Neural progenitor cell (in vitro differentiated cells): ENCODE results near the gene FHL2. TPM values are rescaled to one million over a fixed set of nuclear protein-coding genes. Genes with fewer than 3 reads are reported as not detected.

Experiments used
- DNase-seq: peaks from one replicate; pipeline ENCODE4 v3.0.0-alpha.2; 2016; ENCODE audit warnings: low spot score
- H2AFZ ChIP-seq: fragments of 200-600 bp; sonication (generic); replicated peaks from 2 replicates; pipeline ENCODE4 v1.6.1; 2016; ENCODE audit warnings: antibody characterized with exemption
- H3F3A ChIP-seq: fragments of 200-600 bp; sonication (generic); 2 replicates; pipeline ENCODE4 v1.6.1; 2016; ENCODE audit warnings: antibody characterized with exemption, low read depth
- H3K27ac ChIP-seq: fragments of 200-600 bp; sonication (generic); 2 replicates; pipeline ENCODE4 v1.5.1; 2016; ENCODE audit warnings: mild to moderate bottlenecking
- H3K27me3 ChIP-seq: fragments of 200-600 bp; sonication (generic); 2 replicates; pipeline ENCODE4 v1.6.1; 2016; ENCODE audit warnings: mild to moderate bottlenecking, moderate library complexity
- H3K36me3 ChIP-seq: fragments of 200-600 bp; sonication (generic); 2 replicates; pipeline ENCODE4 v1.5.1; 2016
- H3K4me1 ChIP-seq: fragments of 200-600 bp; sonication (generic); 2 replicates; pipeline ENCODE4 v1.6.1; 2016; ENCODE audit warnings: mixed run types
- H3K4me2 ChIP-seq: fragments of 200-600 bp; sonication (generic); 2 replicates; pipeline ENCODE4 v1.6.1; 2016
- H3K4me3 ChIP-seq: fragments of 200-600 bp; sonication (generic); 2 replicates; pipeline ENCODE4 v1.5.1; 2016
- H3K79me2 ChIP-seq: fragments of 200-600 bp; sonication (generic); 2 replicates; pipeline ENCODE4 v1.6.1; 2016; ENCODE audit warnings: low read depth
- H3K9ac ChIP-seq: fragments of 200-600 bp; sonication (generic); 2 replicates; pipeline ENCODE4 v1.6.1; 2016
- H3K9me3 ChIP-seq: fragments of 200-600 bp; sonication (generic); 2 replicates; pipeline ENCODE4 v1.5.1; 2016; ENCODE audit warnings: low read depth
- H4K20me1 ChIP-seq: fragments of 200-600 bp; sonication (generic); 2 replicates; pipeline ENCODE4 v1.6.1; 2016; ENCODE audit warnings: low read depth
- H3K27ac Mint-ChIP-seq: 3 replicates; pipeline ENCODE4 v1.8.0; 2021; ENCODE audit warnings: mixed read lengths
- H3K27me3 Mint-ChIP-seq: 2 replicates; pipeline ENCODE4 v1.8.0; 2022; ENCODE audit warnings: low read depth, mild to moderate bottlenecking, inconsistent platforms, moderate library complexity, mixed read lengths; ENCODE audit not compliant: insufficient read depth
- H3K36me3 Mint-ChIP-seq: 3 replicates; pipeline ENCODE4 v1.8.0; 2021; ENCODE audit warnings: mixed read lengths
- H3K4me1 Mint-ChIP-seq: 3 replicates; pipeline ENCODE4 v1.8.0; 2021; ENCODE audit warnings: mixed read lengths
- H3K4me3 Mint-ChIP-seq: 3 replicates; pipeline ENCODE4 v1.8.0; 2021; ENCODE audit warnings: mild to moderate bottlenecking, moderate library complexity, mixed read lengths
- H3K9me3 Mint-ChIP-seq: 3 replicates; pipeline ENCODE4 v1.8.0; 2020; ENCODE audit warnings: mixed read lengths
- CTCF ChIP-seq: fragments of 200-600 bp; sonication (generic); IDR thresholded peaks from 2 replicates; pipeline ENCODE4 v1.5.1; 2017; ENCODE audit warnings: antibody characterized with exemption, mild to moderate bottlenecking
- EZH2 ChIP-seq: fragments of 200-600 bp; sonication (generic); IDR thresholded peaks from 2 replicates; pipeline ENCODE4 v1.6.1; 2017; ENCODE audit warnings: antibody characterized with exemption, mild to moderate bottlenecking, moderate library complexity
- EZH2phosphoT487 ChIP-seq: fragments of 200-600 bp; sonication (generic); IDR thresholded peaks from 2 replicates; pipeline ENCODE4 v1.6.1; 2017; ENCODE audit warnings: antibody characterized with exemption
- total RNA-seq: library from RNA; depleted of rRNA; stranded (reverse); fragments of >200 nt; gene quantifications from 2 replicates; pipeline ENCODE4 v1.2.3, GENCODE V29; 2015; ENCODE audit warnings: low replicate concordance

Gene FHL2
- total RNA-seq, 1 donor from 2014 or later: 17.8 TPM

GRCh38 chr2:105402809-105403208 is 4.0 kb upstream of the FHL2 start:
- Histone ChIP-seq H3K27ac (no peak overlapping the region), H3K9me3 (no peaks in the 10 kb centered on the region), H3F3A (peaks cover 9% of the 10 kb centered on the region), H3K4me3 (no peak overlapping the region), H3K79me2 (no peaks in the 10 kb centered on the region), H3K27me3 (peaks cover 25% of the 10 kb centered on the region), H3K4me1 (no peaks in the 10 kb centered on the region), H4K20me1 (no peaks in the 10 kb centered on the region), H2AFZ (no peak overlapping the region), H3K9ac (no peak overlapping the region), H3K4me2 (no peak overlapping the region), H3K36me3 (no peaks in the 10 kb centered on the region)
- H3K27me3 Mint-ChIP-seq: peaks cover 20% of the 10 kb centered on the region
- no peak for TF ChIP-seq EZH2phosphoT487
- no peak for TF ChIP-seq CTCF
- no peak for TF ChIP-seq EZH2
- H3K4me1 Mint-ChIP-seq: peaks cover 9% of the 10 kb centered on the region
- no peak for DNase-seq
- H3K4me3 Mint-ChIP-seq: no peak overlapping the region
- H3K27ac Mint-ChIP-seq: no peak overlapping the region
- no peaks in the 10 kb centered on the region for H3K36me3 Mint-ChIP-seq
- peaks cover 7% of the 10 kb centered on the region for H3K9me3 Mint-ChIP-seq

- Histone ChIP-seq H3K9ac (no peak overlapping the region), H3K4me1 (no peaks in the 10 kb centered on the region), H2AFZ (no peak overlapping the region), H3K79me2 (peaks cover 6% of the 10 kb centered on the region), H4K20me1 (no peaks in the 10 kb centered on the region), H3F3A (peaks cover 9% of the 10 kb centered on the region), H3K27ac (no peak overlapping the region), H3K36me3 (no peaks in the 10 kb centered on the region), H3K4me3 (no peak overlapping the region), H3K4me2 (no peak overlapping the region), H3K9me3 (no peaks in the 10 kb centered on the region), H3K27me3 (peaks cover 31% of the 10 kb centered on the region)
- H3K27ac Mint-ChIP-seq: no peak overlapping the region
- no peak overlapping the region for H3K4me3 Mint-ChIP-seq
- peaks cover 16% of the 10 kb centered on the region for H3K4me1 Mint-ChIP-seq
- peaks cover 7% of the 10 kb centered on the region for H3K9me3 Mint-ChIP-seq
- no peak for DNase-seq
- TF ChIP-seq EZH2phosphoT487: no peak
- no peak for TF ChIP-seq EZH2
- no peak for TF ChIP-seq CTCF
- H3K27me3 Mint-ChIP-seq: peaks cover 18% of the 10 kb centered on the region
- H3K36me3 Mint-ChIP-seq: no peaks in the 10 kb centered on the region
These were observed 3.0 kb upstream of the FHL2 start for GRCh38 chr2:105401867-105402266.

GRCh38 chr2:105400138-105400540 is 1.3 kb upstream of the FHL2 start:
- peak overlapping the region; percentile 68 for H3K27ac Mint-ChIP-seq
- TF ChIP-seq CTCF (no peak), EZH2 (no peak), EZH2phosphoT487 (no peak)
- Histone ChIP-seq H3K4me3 (no peak overlapping the region), H3K27ac (no peak overlapping the region), H3K4me2 (no peak overlapping the region), H4K20me1 (no peaks in the 10 kb centered on the region), H3K4me1 (no peaks in the 10 kb centered on the region), H3K36me3 (no peaks in the 10 kb centered on the region), H3K9me3 (no peaks in the 10 kb centered on the region), H3K9ac (no peak overlapping the region), H3F3A (peaks cover 9% of the 10 kb centered on the region), H3K27me3 (peaks cover 31% of the 10 kb centered on the region), H3K79me2 (peaks cover 6% of the 10 kb centered on the region), H2AFZ (no peak overlapping the region)
- H3K27me3 Mint-ChIP-seq: peaks cover 14% of the 10 kb centered on the region
- H3K4me3 Mint-ChIP-seq: peak overlapping the region; percentile 79
- peaks cover 13% of the 10 kb centered on the region for H3K36me3 Mint-ChIP-seq
- H3K9me3 Mint-ChIP-seq: peaks cover 7% of the 10 kb centered on the region
- DNase-seq: no peak
- H3K4me1 Mint-ChIP-seq: peaks cover 32% of the 10 kb centered on the region
